Ishikawa (cell line): ENCODE measurements around the gene MYF6.

Experiments used
- CEBPB ChIP-seq: IDR thresholded peaks from 2 replicates; pipeline ENCODE4 v1.6.1; 2012
- CREB1 ChIP-seq: IDR thresholded peaks from 2 replicates; pipeline ENCODE4 v1.6.1; 2012; ENCODE audit warnings: low read depth
- EGR1 ChIP-seq: IDR thresholded peaks from 2 replicates; pipeline ENCODE4 v1.6.1; 2012
- EP300 ChIP-seq: IDR thresholded peaks from 2 replicates; pipeline ENCODE4 v1.6.1; 2012; ENCODE audit warnings: borderline replicate concordance
- FOXM1 ChIP-seq: IDR thresholded peaks from 2 replicates; pipeline ENCODE4 v1.6.1; 2012; ENCODE audit warnings: low read depth, borderline replicate concordance
- MAX ChIP-seq: IDR thresholded peaks from 2 replicates; pipeline ENCODE4 v1.6.1; 2012
- NFIC ChIP-seq: IDR thresholded peaks from 2 replicates; pipeline ENCODE4 v1.6.1; 2012
- RAD21 ChIP-seq: IDR thresholded peaks from 2 replicates; pipeline ENCODE4 v1.6.1; 2012; ENCODE audit warnings: low read depth
- TAF1 ChIP-seq: IDR thresholded peaks from 2 replicates; pipeline ENCODE4 v1.6.1; 2012; ENCODE audit warnings: low read depth, mild to moderate bottlenecking
- TCF12 ChIP-seq: IDR thresholded peaks from 2 replicates; pipeline ENCODE4 v1.6.1; 2012; ENCODE audit warnings: low read depth
- YY1 ChIP-seq: IDR thresholded peaks from 2 replicates; pipeline ENCODE4 v1.6.1; 2012; ENCODE audit warnings: low read depth
- ZBTB7A ChIP-seq: IDR thresholded peaks from 2 replicates; pipeline ENCODE4 v1.6.1; 2012; ENCODE audit warnings: low read depth
- TF ChIP-seq, protein P1 (sequence below): IDR thresholded peaks from 2 replicates; pipeline ENCODE4 v1.6.1; 2012; ENCODE audit warnings: low read depth, mild to moderate bottlenecking
- TF ChIP-seq, protein P2 (sequence below): IDR thresholded peaks from 2 replicates; pipeline ENCODE4 v1.6.1; 2012

- TF ChIP-seq EP300 (no peak), FOXM1 (no peak), RAD21 (no peak), TAF1 (no peak), TCF12 (no peak), CREB1 (no peak), EGR1 (no peak), CEBPB (no peak), MAX (no peak), YY1 (no peak), NFIC (no peak), ZBTB7A (no peak)
- TF ChIP-seq, protein P1, sequence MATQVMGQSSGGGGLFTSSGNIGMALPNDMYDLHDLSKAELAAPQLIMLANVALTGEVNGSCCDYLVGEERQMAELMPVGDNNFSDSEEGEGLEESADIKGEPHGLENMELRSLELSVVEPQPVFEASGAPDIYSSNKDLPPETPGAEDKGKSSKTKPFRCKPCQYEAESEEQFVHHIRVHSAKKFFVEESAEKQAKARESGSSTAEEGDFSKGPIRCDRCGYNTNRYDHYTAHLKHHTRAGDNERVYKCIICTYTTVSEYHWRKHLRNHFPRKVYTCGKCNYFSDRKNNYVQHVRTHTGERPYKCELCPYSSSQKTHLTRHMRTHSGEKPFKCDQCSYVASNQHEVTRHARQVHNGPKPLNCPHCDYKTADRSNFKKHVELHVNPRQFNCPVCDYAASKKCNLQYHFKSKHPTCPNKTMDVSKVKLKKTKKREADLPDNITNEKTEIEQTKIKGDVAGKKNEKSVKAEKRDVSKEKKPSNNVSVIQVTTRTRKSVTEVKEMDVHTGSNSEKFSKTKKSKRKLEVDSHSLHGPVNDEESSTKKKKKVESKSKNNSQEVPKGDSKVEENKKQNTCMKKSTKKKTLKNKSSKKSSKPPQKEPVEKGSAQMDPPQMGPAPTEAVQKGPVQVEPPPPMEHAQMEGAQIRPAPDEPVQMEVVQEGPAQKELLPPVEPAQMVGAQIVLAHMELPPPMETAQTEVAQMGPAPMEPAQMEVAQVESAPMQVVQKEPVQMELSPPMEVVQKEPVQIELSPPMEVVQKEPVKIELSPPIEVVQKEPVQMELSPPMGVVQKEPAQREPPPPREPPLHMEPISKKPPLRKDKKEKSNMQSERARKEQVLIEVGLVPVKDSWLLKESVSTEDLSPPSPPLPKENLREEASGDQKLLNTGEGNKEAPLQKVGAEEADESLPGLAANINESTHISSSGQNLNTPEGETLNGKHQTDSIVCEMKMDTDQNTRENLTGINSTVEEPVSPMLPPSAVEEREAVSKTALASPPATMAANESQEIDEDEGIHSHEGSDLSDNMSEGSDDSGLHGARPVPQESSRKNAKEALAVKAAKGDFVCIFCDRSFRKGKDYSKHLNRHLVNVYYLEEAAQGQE, result no peak
- TF ChIP-seq, protein P2, sequence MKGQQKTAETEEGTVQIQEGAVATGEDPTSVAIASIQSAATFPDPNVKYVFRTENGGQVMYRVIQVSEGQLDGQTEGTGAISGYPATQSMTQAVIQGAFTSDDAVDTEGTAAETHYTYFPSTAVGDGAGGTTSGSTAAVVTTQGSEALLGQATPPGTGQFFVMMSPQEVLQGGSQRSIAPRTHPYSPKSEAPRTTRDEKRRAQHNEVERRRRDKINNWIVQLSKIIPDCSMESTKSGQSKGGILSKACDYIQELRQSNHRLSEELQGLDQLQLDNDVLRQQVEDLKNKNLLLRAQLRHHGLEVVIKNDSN, result no peak
These were observed 13.1 kb downstream of the MYF6 start for GRCh38 chr12:80720516-80720915.
